ENCODE results near the gene PLCL2. TPM values are rescaled to one million over a fixed set of nuclear protein-coding genes. Genes with fewer than 3 reads are reported as not detected.

PLCL2 gene
- total RNA-seq, 4 donors from 2014 or later, result 4.1 to 9.1 (median 6.7) TPM

- DNase-seq (ENCODE audit: extremely low spot score), result no peak
- H3K4me1 ChIP-seq, result peaks cover 0 to 8% (median 0%) of the 10 kb centered on the region in 4 donors
- no peaks in the 10 kb centered on the region for H3K27me3 ChIP-seq
- peaks cover 0 to 19% (median 0%) of the 10 kb centered on the region in 4 donors for H3K36me3 ChIP-seq
- H3K27ac ChIP-seq (replicated peaks in 1 of 4), result no peak overlapping the region
- H3K9me3 ChIP-seq, result no peaks in the 10 kb centered on the region
- H3K4me3 ChIP-seq, result no peak overlapping the region
- intact Hi-C loops (cut with DNase I), result no loop called here
- WGBS, result 95% methylated on average over 4 of the region's 4 CpGs
- no peak for TF ChIP-seq POLR2A (IDR thresholded peaks at IDR 0.05; ENCODE audit: low read depth)
- no peak for TF ChIP-seq POLR2AphosphoS5 (IDR thresholded peaks at IDR 0.05)
- TF ChIP-seq, protein P1, sequence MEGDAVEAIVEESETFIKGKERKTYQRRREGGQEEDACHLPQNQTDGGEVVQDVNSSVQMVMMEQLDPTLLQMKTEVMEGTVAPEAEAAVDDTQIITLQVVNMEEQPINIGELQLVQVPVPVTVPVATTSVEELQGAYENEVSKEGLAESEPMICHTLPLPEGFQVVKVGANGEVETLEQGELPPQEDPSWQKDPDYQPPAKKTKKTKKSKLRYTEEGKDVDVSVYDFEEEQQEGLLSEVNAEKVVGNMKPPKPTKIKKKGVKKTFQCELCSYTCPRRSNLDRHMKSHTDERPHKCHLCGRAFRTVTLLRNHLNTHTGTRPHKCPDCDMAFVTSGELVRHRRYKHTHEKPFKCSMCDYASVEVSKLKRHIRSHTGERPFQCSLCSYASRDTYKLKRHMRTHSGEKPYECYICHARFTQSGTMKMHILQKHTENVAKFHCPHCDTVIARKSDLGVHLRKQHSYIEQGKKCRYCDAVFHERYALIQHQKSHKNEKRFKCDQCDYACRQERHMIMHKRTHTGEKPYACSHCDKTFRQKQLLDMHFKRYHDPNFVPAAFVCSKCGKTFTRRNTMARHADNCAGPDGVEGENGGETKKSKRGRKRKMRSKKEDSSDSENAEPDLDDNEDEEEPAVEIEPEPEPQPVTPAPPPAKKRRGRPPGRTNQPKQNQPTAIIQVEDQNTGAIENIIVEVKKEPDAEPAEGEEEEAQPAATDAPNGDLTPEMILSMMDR (IDR thresholded peaks at IDR 0.05), result no peak
- TF ChIP-seq EP300 (IDR thresholded peaks at IDR 0.05), result no peak
Observed at GRCh38 chr3:17069754-17070153, 185.0 kb downstream of the PLCL2 start.

DNA sequence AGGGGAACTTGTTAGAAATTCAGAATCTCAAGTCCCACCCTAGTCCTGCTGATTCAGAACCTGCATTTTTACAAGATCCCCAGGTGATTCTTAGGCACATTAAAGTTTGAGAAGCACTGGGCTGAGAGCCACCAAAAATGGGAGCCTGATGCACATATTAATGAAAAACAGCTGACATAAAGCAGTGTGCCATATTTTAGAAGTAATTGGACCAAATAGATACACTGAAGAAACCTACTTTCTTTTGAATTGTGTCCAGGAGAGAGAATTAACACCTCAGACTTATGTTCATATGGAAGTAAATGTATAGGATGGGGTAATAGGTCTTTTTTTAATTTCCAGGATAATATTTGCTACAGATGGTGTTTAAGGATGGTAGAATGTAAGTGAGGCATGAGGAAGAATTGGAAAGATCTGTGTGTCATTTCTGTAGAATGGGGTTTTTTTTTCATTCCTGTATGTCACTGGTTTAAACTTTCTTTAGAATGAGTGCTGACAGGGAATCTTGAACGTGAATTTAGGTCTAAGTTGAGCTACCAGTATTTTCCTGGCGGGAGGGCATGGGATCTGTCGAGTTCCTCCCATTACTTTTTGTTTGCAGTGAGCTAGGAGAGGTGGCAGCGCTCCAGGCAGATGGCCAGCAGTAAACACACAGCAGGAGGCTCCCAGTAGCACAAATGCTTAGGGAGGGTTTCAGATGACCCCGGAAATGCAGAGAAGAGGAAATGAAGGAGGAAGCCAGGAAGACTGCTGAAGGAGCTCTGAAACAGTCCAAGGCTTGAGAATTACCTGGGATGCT is 185.6 kb downstream of the PLCL2 start:
- H3K4me3 ChIP-seq, result no peak overlapping the region
- peaks cover 0 to 19% (median 0%) of the 10 kb centered on the region in 4 donors for H3K36me3 ChIP-seq
- TF ChIP-seq POLR2A (IDR thresholded peaks at IDR 0.05; ENCODE audit: low read depth), result no peak
- TF ChIP-seq EP300 (IDR thresholded peaks at IDR 0.05), result no peak
- no peak for TF ChIP-seq POLR2AphosphoS5 (IDR thresholded peaks at IDR 0.05)
- TF ChIP-seq, protein P1 (IDR thresholded peaks at IDR 0.05), result no peak
- H3K27ac ChIP-seq (replicated peaks in 1 of 4), result no peak overlapping the region
- no peaks in the 10 kb centered on the region for H3K9me3 ChIP-seq
- WGBS, result 43% methylated on average over 5 of the region's 5 CpGs
- no peaks in the 10 kb centered on the region for H3K27me3 ChIP-seq
- no peak for DNase-seq (ENCODE audit: extremely low spot score)
- peaks cover 0 to 8% (median 0%) of the 10 kb centered on the region in 4 donors for H3K4me1 ChIP-seq
- intact Hi-C loops (cut with DNase I), result no loop called here

GRCh38 chr3:17074559-17074958 is 189.8 kb downstream of the PLCL2 start:
- 90% methylated on average over 1 of the region's 1 CpG for WGBS
- Histone ChIP-seq H3K27me3 (no peaks in the 10 kb centered on the region), H3K27ac (replicated peaks in 1 of 4) (no peak overlapping the region), H3K36me3 (peaks cover 0 to 4% (median 0%) of the 10 kb centered on the region in 4 donors), H3K9me3 (no peaks in the 10 kb centered on the region), H3K4me1 (peaks cover 0 to 19% (median 4%) of the 10 kb centered on the region in 4 donors), H3K4me3 (no peak overlapping the region)
- intact Hi-C loops (cut with DNase I), result no loop called here
- no peak for DNase-seq (ENCODE audit: extremely low spot score)
- no peak for TF ChIP-seq EP300 (IDR thresholded peaks at IDR 0.05)

- Histone ChIP-seq H3K36me3 (peaks cover 0 to 4% (median 0%) of the 10 kb centered on the region in 4 donors), H3K27me3 (no peaks in the 10 kb centered on the region), H3K27ac (replicated peaks in 1 of 4) (no peak overlapping the region), H3K4me1 (peaks cover 0 to 17% (median 4%) of the 10 kb centered on the region in 4 donors), H3K9me3 (no peaks in the 10 kb centered on the region), H3K4me3 (no peak overlapping the region)
- DNase-seq (ENCODE audit: extremely low spot score), result no peak
- intact Hi-C loops (cut with DNase I), result no loop called here
- TF ChIP-seq, protein P1 (IDR thresholded peaks at IDR 0.05), result no peak
- no peak for TF ChIP-seq EP300 (IDR thresholded peaks at IDR 0.05)
- no peak for TF ChIP-seq POLR2AphosphoS5 (IDR thresholded peaks at IDR 0.05)
- no peak for TF ChIP-seq POLR2A (IDR thresholded peaks at IDR 0.05; ENCODE audit: low read depth)
- 90% methylated on average over 1 of the region's 1 CpG for WGBS
Observed at GRCh38 chr3:17075358-17075757, 190.6 kb downstream of the PLCL2 start.

DNA sequence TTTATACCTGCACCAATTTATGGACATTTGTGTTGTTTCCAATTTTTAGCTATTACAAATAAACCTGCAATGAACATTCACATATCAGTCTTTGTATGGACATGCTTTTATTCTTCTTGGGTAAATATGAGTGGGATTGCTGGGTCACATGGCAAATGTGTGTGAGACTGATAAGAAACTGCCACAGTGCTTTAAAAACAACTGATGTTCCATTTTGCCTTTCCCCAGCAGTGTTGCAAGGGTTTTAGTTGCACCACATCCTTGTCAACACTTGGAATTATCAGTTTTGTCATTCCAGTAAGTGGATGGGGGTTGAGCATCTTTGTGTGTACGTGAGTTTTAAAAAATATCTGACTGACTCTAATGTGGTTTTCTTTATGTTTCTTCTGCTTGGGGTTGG is 191.2 kb downstream of the PLCL2 start:
- DNase-seq (ENCODE audit: extremely low spot score), result no peak
- 97% methylated on average over 1 of the region's 1 CpG for WGBS
- Histone ChIP-seq H3K4me1 (peaks cover 0 to 12% (median 4%) of the 10 kb centered on the region in 4 donors), H3K9me3 (no peaks in the 10 kb centered on the region), H3K27ac (replicated peaks in 1 of 4) (no peak overlapping the region), H3K4me3 (no peak overlapping the region), H3K27me3 (no peaks in the 10 kb centered on the region), H3K36me3 (peaks cover 0 to 4% (median 0%) of the 10 kb centered on the region in 4 donors)
- intact Hi-C loops (cut with DNase I), result no loop called here
- no peak for TF ChIP-seq EP300 (IDR thresholded peaks at IDR 0.05)
- no peak for TF ChIP-seq POLR2AphosphoS5 (IDR thresholded peaks at IDR 0.05)
- TF ChIP-seq, protein P1 (IDR thresholded peaks at IDR 0.05), result no peak
- TF ChIP-seq POLR2A (IDR thresholded peaks at IDR 0.05; ENCODE audit: low read depth), result no peak

All from esophagus muscularis mucosa (tissue), 4 donors.